ENCODE measurements around the gene SCN7A. TPM values are rescaled to one million over a fixed set of nuclear protein-coding genes. Genes with fewer than 3 reads are reported as not detected.

SCN7A gene
- total RNA-seq (ENCODE audit: low replicate concordance): 1.8 and 2.8 TPM in 2 replicates
- long read RNA-seq: 0 reads

DNA sequence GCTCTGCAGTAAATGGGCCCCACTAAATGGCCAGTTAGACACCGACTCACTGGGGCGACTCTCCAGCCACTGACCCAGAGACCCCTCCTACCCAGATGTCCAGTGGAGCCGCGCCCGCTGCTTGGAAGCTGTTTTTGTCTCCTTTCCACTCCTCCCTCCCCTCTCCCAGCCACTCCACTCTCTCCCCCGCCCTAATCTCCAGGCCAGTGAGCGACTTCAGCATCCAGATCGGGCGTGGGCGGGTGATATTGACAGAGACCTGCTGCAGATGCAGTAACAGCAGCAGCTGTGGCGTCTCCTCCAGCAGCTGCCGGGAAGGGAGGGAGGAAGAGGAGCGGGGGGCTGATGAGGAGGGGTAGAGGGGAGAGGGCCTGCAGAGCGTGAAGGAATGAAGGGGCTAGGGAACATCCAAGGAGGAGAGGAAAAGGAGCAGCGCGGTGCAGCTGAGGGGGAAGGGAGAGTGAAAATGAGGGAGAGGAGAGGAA lies at the start of gene SCN7A:
TSS of gene SCN7A (minus strand) at position 110 of the 485 bp plus-strand sequence. CDS start 16,553 bp downstream, outside the sequence.
- Mint-ChIP-seq H3K27me3 (peaks cover 28% of the 10 kb centered on the region), H3K4me1 (ENCODE audit: unreplicated experiment) (peaks cover 7% of the 10 kb centered on the region), H3K9me3 (no peaks in the 10 kb centered on the region), H3K27ac (peak within 1 kb of the TSS; percentile 24), H3K36me3 (no peaks in the 10 kb centered on the region), H3K4me3 (peak within 1 kb of the TSS; percentile 83)
- TF ChIP-seq, protein P1, sequence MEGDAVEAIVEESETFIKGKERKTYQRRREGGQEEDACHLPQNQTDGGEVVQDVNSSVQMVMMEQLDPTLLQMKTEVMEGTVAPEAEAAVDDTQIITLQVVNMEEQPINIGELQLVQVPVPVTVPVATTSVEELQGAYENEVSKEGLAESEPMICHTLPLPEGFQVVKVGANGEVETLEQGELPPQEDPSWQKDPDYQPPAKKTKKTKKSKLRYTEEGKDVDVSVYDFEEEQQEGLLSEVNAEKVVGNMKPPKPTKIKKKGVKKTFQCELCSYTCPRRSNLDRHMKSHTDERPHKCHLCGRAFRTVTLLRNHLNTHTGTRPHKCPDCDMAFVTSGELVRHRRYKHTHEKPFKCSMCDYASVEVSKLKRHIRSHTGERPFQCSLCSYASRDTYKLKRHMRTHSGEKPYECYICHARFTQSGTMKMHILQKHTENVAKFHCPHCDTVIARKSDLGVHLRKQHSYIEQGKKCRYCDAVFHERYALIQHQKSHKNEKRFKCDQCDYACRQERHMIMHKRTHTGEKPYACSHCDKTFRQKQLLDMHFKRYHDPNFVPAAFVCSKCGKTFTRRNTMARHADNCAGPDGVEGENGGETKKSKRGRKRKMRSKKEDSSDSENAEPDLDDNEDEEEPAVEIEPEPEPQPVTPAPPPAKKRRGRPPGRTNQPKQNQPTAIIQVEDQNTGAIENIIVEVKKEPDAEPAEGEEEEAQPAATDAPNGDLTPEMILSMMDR (conservative IDR thresholded peaks at IDR 0.05): no peak
- peak; percentile 72 for DNase-seq (ENCODE audit: extremely low spot score, unreplicated experiment)

DNA sequence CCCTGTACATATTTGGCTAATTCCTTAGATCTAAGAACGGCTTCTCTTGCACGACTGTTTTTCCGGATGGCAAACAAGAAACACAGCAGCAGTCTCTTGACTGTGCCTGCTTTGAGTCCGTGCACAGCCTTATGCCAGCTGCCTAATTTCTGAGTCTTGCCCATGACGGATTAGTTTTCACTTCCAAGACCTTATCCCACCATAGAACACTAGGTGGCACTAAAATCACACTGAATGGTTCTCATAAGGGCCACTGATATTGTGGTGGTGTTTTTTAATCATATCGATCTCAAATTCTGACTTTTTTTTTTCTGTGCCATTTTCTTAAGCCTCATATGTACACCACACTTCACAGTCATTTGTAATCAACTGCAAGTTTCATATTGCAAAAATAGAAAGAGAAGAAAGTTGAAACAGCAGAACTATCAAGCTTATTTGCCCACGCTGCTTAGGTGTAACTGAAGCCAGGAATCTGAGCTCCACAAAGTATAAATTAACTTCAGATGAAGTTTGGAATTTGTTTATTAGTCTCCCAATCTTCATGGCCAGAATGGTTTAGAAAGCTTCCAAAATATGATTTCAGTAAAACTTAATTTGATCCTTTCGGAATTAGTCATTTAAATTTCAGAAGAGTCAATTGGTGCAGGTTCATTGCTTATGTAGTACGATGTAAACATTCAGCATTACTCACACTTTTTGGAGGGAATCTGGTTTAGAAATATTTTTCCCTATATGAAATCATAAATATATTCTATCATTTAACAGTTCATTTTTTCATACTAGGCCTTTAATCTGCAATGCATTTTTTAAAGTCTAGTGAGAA lies 45.5 kb upstream of the SCN7A start:
- no peak overlapping the region for H3K4me3 Mint-ChIP-seq
- no peak for DNase-seq (ENCODE audit: extremely low spot score, unreplicated experiment)
- H3K27ac Mint-ChIP-seq: no peak overlapping the region
- H3K36me3 Mint-ChIP-seq: no peaks in the 10 kb centered on the region
- H3K27me3 Mint-ChIP-seq: peaks cover 7% of the 10 kb centered on the region
- no peaks in the 10 kb centered on the region for H3K9me3 Mint-ChIP-seq
- peaks cover 5% of the 10 kb centered on the region for H3K4me1 Mint-ChIP-seq (ENCODE audit: unreplicated experiment)
- TF ChIP-seq, protein P1 (conservative IDR thresholded peaks at IDR 0.05): peak; percentile 91

DNA sequence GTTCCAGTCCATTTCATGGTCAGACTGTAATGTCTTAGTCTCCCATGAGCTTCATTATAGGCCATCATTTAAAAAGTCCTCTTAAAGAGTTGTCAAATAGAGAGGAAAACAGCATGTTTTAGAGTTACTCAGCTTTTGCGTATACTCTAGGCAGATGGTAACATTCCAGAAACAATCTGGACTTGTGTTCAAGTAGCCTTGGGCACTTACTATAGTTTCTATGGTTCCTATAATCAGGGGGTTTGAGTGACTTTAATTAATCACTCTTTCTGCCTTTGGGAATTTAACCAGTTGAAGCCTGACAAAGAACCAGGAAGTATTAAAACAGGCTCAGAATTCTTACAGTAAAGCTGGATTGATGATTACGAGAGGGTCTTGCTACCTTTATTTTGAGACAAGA lies 42.1 kb upstream of the SCN7A start:
- H3K4me3 Mint-ChIP-seq: no peak overlapping the region
- H3K36me3 Mint-ChIP-seq: no peaks in the 10 kb centered on the region
- TF ChIP-seq, protein P1 (conservative IDR thresholded peaks at IDR 0.05): no peak
- DNase-seq (ENCODE audit: extremely low spot score, unreplicated experiment): no peak
- H3K27ac Mint-ChIP-seq: no peak overlapping the region
- no peaks in the 10 kb centered on the region for H3K9me3 Mint-ChIP-seq
- peaks cover 5% of the 10 kb centered on the region for H3K4me1 Mint-ChIP-seq (ENCODE audit: unreplicated experiment)
- H3K27me3 Mint-ChIP-seq: peaks cover 10% of the 10 kb centered on the region

- H3K27ac Mint-ChIP-seq: no peak overlapping the region
- H3K4me1 Mint-ChIP-seq (ENCODE audit: unreplicated experiment): no peaks in the 10 kb centered on the region
- DNase-seq (ENCODE audit: extremely low spot score, unreplicated experiment): no peak
- no peaks in the 10 kb centered on the region for H3K9me3 Mint-ChIP-seq
- H3K27me3 Mint-ChIP-seq: no peaks in the 10 kb centered on the region
- TF ChIP-seq, protein P1 (conservative IDR thresholded peaks at IDR 0.05): no peak
- H3K36me3 Mint-ChIP-seq: no peaks in the 10 kb centered on the region
- no peak overlapping the region for H3K4me3 Mint-ChIP-seq
Measured at GRCh38 chr2:166521155-166521554, 27.1 kb upstream of the SCN7A start.

DNA sequence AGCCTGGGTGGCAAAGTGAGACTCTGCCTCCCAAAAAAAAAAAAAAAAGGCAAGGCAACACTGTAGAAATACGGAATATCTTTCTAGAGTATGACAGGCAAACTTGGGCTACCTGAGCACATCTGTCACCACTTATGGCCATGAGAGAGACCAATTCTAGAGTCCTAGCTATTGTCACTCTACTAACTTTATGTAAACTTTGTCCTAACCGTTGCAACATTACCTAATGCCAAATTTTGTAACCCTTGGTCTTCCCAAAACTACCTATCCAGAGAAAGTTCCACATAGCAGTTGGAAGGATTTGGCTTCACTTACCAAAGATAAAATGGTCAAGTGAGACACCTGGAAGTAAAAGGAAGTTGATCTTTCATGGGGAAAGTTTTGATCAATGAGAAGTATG lies 26.6 kb upstream of the SCN7A start:
- no peak for DNase-seq (ENCODE audit: extremely low spot score, unreplicated experiment)
- TF ChIP-seq, protein P1 (conservative IDR thresholded peaks at IDR 0.05): no peak
- no peaks in the 10 kb centered on the region for H3K9me3 Mint-ChIP-seq
- H3K36me3 Mint-ChIP-seq: no peaks in the 10 kb centered on the region
- no peak overlapping the region for H3K27ac Mint-ChIP-seq
- no peaks in the 10 kb centered on the region for H3K27me3 Mint-ChIP-seq
- no peaks in the 10 kb centered on the region for H3K4me1 Mint-ChIP-seq (ENCODE audit: unreplicated experiment)
- H3K4me3 Mint-ChIP-seq: no peak overlapping the region
